GM19397 (cell line): ENCODE data around the gene TSPAN33.
"Not testable (repeated sequence)": the region's sequence is repeated elsewhere in the genome, so short reads cannot be mapped to it uniquely, and the experiment has no call there.

Experiments
- ATAC-seq: cut with Tn5 transposase; IDR thresholded peaks from one replicate; pipeline ENCODE4 v1.9.1; 2021; ENCODE audit warnings: mild to moderate bottlenecking, moderate library complexity; ENCODE audit not compliant: unreplicated experiment

Gene TSPAN33

GRCh38 chr7:129169171-129169671 lies 24.7 kb downstream of the TSPAN33 start:
- ATAC-seq, result no peak

- ATAC-seq, result peak; percentile 42
These were observed 25.4 kb downstream of the TSPAN33 start for GRCh38 chr7:129169686-129170440.

GRCh38 chr7:129170441-129171021 lies 26.0 kb downstream of the TSPAN33 start:
- ATAC-seq, result no peak

GRCh38 chr7:129173861-129174260 lies 29.4 kb downstream of the TSPAN33 start:
- not testable (repeated sequence) for ATAC-seq

- no peak for ATAC-seq
These were observed 32.6 kb downstream of the TSPAN33 start for GRCh38 chr7:129176916-129177710.

- ATAC-seq, result no peak
These were observed 40.6 kb downstream of the TSPAN33 start for GRCh38 chr7:129184981-129185670.

- ATAC-seq, result no peak
These were observed 42.3 kb downstream of the TSPAN33 start for GRCh38 chr7:129186749-129187260.

- no peak for ATAC-seq
These were observed 43.3 kb downstream of the TSPAN33 start for GRCh38 chr7:129187681-129188371.

- ATAC-seq, result no peak
These were observed 43.9 kb downstream of the TSPAN33 start, which contains the start of gene SMO for GRCh38 chr7:129188372-129188891. Gene SMO, plus strand, starts transcription at chr7:129188633. Its CDS starts 519 bp downstream, at chr7:129189152.

- no peak for ATAC-seq
These were observed 44.6 kb downstream of the TSPAN33 start for GRCh38 chr7:129188892-129189660.

- no peak for ATAC-seq
These were observed 45.3 kb downstream of the TSPAN33 start for GRCh38 chr7:129189661-129190310.

- no peak for ATAC-seq
These were observed 46.8 kb downstream of the TSPAN33 start for GRCh38 chr7:129191272-129191671.

GRCh38 chr7:129193892-129194291 lies 49.4 kb downstream of the TSPAN33 start:
- ATAC-seq, result no peak

GRCh38 chr7:129197771-129198170 lies 53.3 kb downstream of the TSPAN33 start:
- ATAC-seq, result no peak

GRCh38 chr7:129199406-129199805 lies 54.9 kb downstream of the TSPAN33 start:
- no peak for ATAC-seq

- ATAC-seq, result no peak
These were observed 57.7 kb downstream of the TSPAN33 start for GRCh38 chr7:129202058-129202777.

- no peak for ATAC-seq
These were observed 58.7 kb downstream of the TSPAN33 start for GRCh38 chr7:129203050-129203741.
